Osteoblast (primary cell): ENCODE results near the gene ADK. TPM values are rescaled to one million over a fixed set of nuclear protein-coding genes. Genes with fewer than 3 reads are reported as not detected.
"Not testable (repeated sequence)": the region's sequence is repeated elsewhere in the genome, so short reads cannot be mapped to it uniquely, and the experiment has no call there.

ENCODE experiments used
- DNase-seq: peaks from one replicate; pipeline ENCODE4 v3.0.0; 2011; ENCODE audit warnings: low spot score, mixed read lengths; ENCODE audit not compliant: insufficient read length; ENCODE audit errors: missing footprints
- H2AFZ ChIP-seq: 2 replicates; pipeline ENCODE4 v1.6.0; 2011; ENCODE audit warnings: mild to moderate bottlenecking, low read length
- H3K27ac ChIP-seq: 2 replicates; pipeline ENCODE4 v1.5.1; 2011; ENCODE audit warnings: mild to moderate bottlenecking, low read depth, low read length, moderate library complexity
- H3K27me3 ChIP-seq: 2 replicates; pipeline ENCODE4 v1.6.0; 2012; ENCODE audit warnings: mild to moderate bottlenecking, control low read depth, inconsistent platforms, low read length, moderate library complexity; ENCODE audit not compliant: insufficient read depth
- H3K36me3 ChIP-seq: 2 replicates; pipeline ENCODE4 v1.5.1; 2011; ENCODE audit warnings: mild to moderate bottlenecking, low read length, control low read depth, moderate library complexity; ENCODE audit not compliant: insufficient read depth
- H3K4me1 ChIP-seq: 2 replicates; pipeline ENCODE4 v1.5.1; 2011; ENCODE audit warnings: mild to moderate bottlenecking, low read length, control low read depth, moderate library complexity; ENCODE audit not compliant: insufficient read depth
- H3K4me2 ChIP-seq: 2 replicates; pipeline ENCODE4 v1.6.0; 2011; ENCODE audit warnings: mild to moderate bottlenecking, low read length; ENCODE audit not compliant: insufficient read depth
- H3K4me3 ChIP-seq: fragments of 200-600 bp; sonication (generic); 3 replicates; pipeline ENCODE4 v1.5.1; 2012; ENCODE audit warnings: mild to moderate bottlenecking, low read length, inconsistent platforms; ENCODE audit not compliant: insufficient read depth
- H3K79me2 ChIP-seq: 2 replicates; pipeline ENCODE4 v1.6.0; 2012; ENCODE audit warnings: mild to moderate bottlenecking, low read length, control low read depth, inconsistent platforms; ENCODE audit not compliant: insufficient read depth
- H3K9me3 ChIP-seq: 2 replicates; pipeline ENCODE4 v1.5.1; 2011; ENCODE audit warnings: low read depth, low read length, control low read depth
- H4K20me1 ChIP-seq: 2 replicates; pipeline ENCODE4 v1.6.0; 2012; ENCODE audit warnings: mild to moderate bottlenecking, low read length, control low read depth; ENCODE audit not compliant: insufficient read depth
- total RNA-seq: library from RNA; depleted of rRNA; stranded (reverse); fragments of >200 nt; gene quantifications from 2 replicates; pipeline ENCODE4 v1.2.3, GENCODE V29; 2012
- TF ChIP-seq, protein P1 (sequence below): IDR thresholded peaks from 2 replicates; pipeline ENCODE4 v1.5.1; 2011; ENCODE audit warnings: mild to moderate bottlenecking, low read depth, low read length, moderate library complexity; ENCODE audit errors: extremely low read depth

The ADK gene
- total RNA-seq, 1 donor = 34.0 TPM

DNA sequence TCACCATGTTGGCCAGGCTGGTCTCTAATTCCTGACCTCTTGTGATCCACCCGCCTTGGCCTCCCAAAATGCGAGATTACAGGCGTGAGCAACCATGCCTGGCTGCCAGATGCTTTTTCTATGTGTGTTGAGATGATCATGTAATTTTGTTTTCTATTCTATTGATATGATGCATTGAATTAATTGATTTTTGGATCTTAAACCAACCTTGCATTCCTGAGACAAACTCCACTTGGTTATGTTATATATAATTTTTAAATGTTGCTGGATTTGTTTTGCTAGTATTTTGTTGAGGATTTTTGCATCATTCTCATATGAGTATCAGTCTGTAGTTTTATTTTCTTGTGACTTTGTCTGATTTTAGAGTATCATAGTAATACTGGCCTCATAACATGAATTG, 192.8 kb downstream of the ADK start:
- no peaks in the 10 kb centered on the region for H3K27me3 ChIP-seq
- no peaks in the 10 kb centered on the region for H4K20me1 ChIP-seq
- no peaks in the 10 kb centered on the region for H3K9me3 ChIP-seq
- TF ChIP-seq, protein P1, sequence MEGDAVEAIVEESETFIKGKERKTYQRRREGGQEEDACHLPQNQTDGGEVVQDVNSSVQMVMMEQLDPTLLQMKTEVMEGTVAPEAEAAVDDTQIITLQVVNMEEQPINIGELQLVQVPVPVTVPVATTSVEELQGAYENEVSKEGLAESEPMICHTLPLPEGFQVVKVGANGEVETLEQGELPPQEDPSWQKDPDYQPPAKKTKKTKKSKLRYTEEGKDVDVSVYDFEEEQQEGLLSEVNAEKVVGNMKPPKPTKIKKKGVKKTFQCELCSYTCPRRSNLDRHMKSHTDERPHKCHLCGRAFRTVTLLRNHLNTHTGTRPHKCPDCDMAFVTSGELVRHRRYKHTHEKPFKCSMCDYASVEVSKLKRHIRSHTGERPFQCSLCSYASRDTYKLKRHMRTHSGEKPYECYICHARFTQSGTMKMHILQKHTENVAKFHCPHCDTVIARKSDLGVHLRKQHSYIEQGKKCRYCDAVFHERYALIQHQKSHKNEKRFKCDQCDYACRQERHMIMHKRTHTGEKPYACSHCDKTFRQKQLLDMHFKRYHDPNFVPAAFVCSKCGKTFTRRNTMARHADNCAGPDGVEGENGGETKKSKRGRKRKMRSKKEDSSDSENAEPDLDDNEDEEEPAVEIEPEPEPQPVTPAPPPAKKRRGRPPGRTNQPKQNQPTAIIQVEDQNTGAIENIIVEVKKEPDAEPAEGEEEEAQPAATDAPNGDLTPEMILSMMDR = no peak
- no peak overlapping the region for H3K27ac ChIP-seq
- H3K36me3 ChIP-seq = no peaks in the 10 kb centered on the region
- no peaks in the 10 kb centered on the region for H3K4me1 ChIP-seq
- no peak overlapping the region for H3K4me2 ChIP-seq
- no peak for DNase-seq
- H3K4me3 ChIP-seq = no peak overlapping the region
- no peak overlapping the region for H2AFZ ChIP-seq
- H3K79me2 ChIP-seq = peaks cover 17% of the 10 kb centered on the region

DNA sequence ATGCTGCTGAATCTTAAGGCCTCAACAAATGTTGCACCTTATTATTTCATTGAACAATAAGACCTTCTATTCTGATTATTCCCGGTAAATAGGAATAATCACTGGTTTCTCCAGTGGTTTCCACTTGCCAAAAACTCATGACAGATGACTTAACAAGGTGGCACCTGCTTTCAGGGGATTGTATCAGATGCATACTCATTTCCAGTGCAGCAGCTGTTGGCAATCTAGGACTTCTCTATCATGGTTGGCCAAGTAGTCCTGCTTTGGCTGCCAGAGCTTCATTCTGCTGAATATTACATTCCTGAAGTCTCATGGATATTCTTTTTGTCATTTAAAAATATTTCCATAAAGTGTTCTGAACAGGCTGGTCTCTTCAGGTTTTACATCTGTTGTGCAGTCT, 193.3 kb downstream of the ADK start:
- H3K36me3 ChIP-seq = no peaks in the 10 kb centered on the region
- DNase-seq = no peak
- H3K27me3 ChIP-seq = no peaks in the 10 kb centered on the region
- no peak overlapping the region for H3K27ac ChIP-seq
- no peaks in the 10 kb centered on the region for H3K9me3 ChIP-seq
- H3K79me2 ChIP-seq = peaks cover 17% of the 10 kb centered on the region
- no peaks in the 10 kb centered on the region for H3K4me1 ChIP-seq
- TF ChIP-seq, protein P1 = no peak
- H3K4me2 ChIP-seq = no peak overlapping the region
- no peak overlapping the region for H2AFZ ChIP-seq
- no peaks in the 10 kb centered on the region for H4K20me1 ChIP-seq
- no peak overlapping the region for H3K4me3 ChIP-seq

DNA sequence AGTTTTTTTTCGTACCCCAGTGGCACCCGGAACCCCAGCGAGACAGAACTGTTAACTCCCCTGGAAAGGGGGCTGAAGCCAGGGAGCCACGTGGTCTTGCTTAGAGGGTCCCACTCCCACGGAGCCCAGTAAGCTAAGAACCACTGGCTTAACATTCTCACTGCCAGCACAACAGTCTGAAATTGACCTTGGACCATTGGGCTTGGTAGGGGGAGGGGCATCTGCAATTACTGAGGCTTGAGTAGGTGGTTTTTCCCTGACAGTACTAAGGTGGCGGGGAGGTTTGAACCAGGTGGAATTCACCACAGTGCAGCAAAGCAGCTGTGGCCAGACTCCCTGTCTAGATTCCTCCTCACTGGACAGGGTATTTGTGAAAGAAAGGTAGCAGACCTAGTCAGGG, 196.5 kb downstream of the ADK start:
- H3K79me2 ChIP-seq = peaks cover 17% of the 10 kb centered on the region
- H3K4me3 ChIP-seq = no peak overlapping the region
- TF ChIP-seq, protein P1 = no peak
- DNase-seq = no peak
- no peaks in the 10 kb centered on the region for H3K27me3 ChIP-seq
- H3K4me2 ChIP-seq = no peak overlapping the region
- no peaks in the 10 kb centered on the region for H3K36me3 ChIP-seq
- no peaks in the 10 kb centered on the region for H3K4me1 ChIP-seq
- H2AFZ ChIP-seq = no peak overlapping the region
- no peaks in the 10 kb centered on the region for H3K9me3 ChIP-seq
- H4K20me1 ChIP-seq = no peaks in the 10 kb centered on the region
- no peak overlapping the region for H3K27ac ChIP-seq

DNA sequence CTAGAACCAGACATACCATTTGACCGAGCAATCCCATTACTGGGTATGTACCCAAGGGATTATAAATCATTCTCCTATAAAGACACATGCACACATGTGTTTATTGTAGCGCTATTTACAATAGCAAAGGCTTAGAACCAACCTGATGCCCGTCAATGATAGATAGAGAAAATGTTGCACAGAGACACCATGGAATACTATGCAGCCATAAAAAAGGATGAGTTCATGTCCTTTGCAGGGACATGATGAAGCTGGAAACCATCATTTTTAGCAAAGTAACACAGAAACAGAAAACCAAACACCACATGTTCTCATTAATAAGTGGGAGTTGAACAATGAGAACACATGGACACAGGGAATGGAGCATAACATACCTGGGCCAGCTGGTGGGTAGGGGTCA, 202.0 kb downstream of the ADK start:
- DNase-seq, H3K9me3 ChIP-seq, H2AFZ ChIP-seq, H3K79me2 ChIP-seq, H3K4me1 ChIP-seq, H3K4me3 ChIP-seq, H3K27ac ChIP-seq, H3K4me2 ChIP-seq, H3K36me3 ChIP-seq, H3K27me3 ChIP-seq, H4K20me1 ChIP-seq: not testable (repeated sequence)
